DMS53 treated with DMSO at 0.1 percent for 48 hours (cell line): ENCODE results near the gene REG3G.
"Not testable (repeated sequence)": the region's sequence is repeated elsewhere in the genome, so short reads cannot be mapped to it uniquely, and the experiment has no call there.

ENCODE experiments used
- DNase-seq: peaks from one replicate; lab custom pipeline; 2025; ENCODE audit not compliant: unreplicated experiment; lab: John Stamatoyannopoulos, UW

The REG3G gene

GRCh38 chr2:79013629-79014028 lies 11.9 kb upstream of the REG3G start:
- no peak for DNase-seq

- DNase-seq: no peak
These were observed 9.2 kb upstream of the REG3G start for GRCh38 chr2:79016342-79016741.

- DNase-seq: no peak
These were observed 559 bp downstream of the REG3G start for GRCh38 chr2:79026061-79026460.

- DNase-seq: no peak
These were observed 14.4 kb downstream of the REG3G start for GRCh38 chr2:79039944-79040343.

GRCh38 chr2:79041032-79041448 lies 15.5 kb downstream of the REG3G start:
- peak; percentile 15 for DNase-seq

GRCh38 chr2:79053486-79053885 lies 28.0 kb downstream of the REG3G start:
- DNase-seq: not testable (repeated sequence)

- DNase-seq: not testable (repeated sequence)
These were observed 29.3 kb downstream of the REG3G start for GRCh38 chr2:79054769-79055168.

- DNase-seq: no peak
These were observed 39.7 kb downstream of the REG3G start for GRCh38 chr2:79065201-79065600.

GRCh38 chr2:79071078-79071477 lies 45.6 kb downstream of the REG3G start:
- no peak for DNase-seq
